ENCODE data around the gene HIVEP3.

The HIVEP3 gene

DNA sequence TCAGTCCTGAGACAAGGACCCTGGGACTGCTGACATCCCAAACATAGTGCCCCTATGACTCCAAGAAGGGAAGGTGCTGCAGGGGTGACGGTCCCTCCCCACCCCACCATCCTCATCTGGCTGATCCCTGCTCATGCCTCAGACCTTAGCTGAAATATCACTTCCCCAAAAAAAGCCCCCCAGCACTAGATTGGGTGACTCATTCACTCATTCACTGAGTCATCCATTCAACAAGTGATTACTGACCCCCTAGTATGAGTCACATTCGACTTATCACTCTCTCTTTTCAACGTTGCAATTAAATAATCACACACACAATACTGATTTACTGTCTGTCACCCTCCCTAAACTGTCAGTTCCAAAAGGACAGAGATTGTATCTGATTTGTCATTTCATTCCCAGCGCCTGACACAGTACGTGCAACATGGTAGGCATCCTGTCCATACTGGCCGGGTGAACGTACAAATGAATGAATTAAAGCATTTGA lies 48.6 kb downstream of the HIVEP3 start:
- H3K27ac ChIP-seq (ENCODE audit: low read length), result peak overlapping the region; percentile 86
- H3K4me1 ChIP-seq (ENCODE audit: insufficient read depth, low read length), result peaks cover 100% of the 10 kb centered on the region
- no peak overlapping the region for H3K4me3 ChIP-seq (ENCODE audit: low read depth in 1 of 2, low read length in 2 of 2)
- no peak for TF ChIP-seq EZH2 (IDR thresholded peaks at IDR 0.05; ENCODE audit: borderline replicate concordance, low read depth, low read length, severe bottlenecking)
- TF ChIP-seq, protein P1, sequence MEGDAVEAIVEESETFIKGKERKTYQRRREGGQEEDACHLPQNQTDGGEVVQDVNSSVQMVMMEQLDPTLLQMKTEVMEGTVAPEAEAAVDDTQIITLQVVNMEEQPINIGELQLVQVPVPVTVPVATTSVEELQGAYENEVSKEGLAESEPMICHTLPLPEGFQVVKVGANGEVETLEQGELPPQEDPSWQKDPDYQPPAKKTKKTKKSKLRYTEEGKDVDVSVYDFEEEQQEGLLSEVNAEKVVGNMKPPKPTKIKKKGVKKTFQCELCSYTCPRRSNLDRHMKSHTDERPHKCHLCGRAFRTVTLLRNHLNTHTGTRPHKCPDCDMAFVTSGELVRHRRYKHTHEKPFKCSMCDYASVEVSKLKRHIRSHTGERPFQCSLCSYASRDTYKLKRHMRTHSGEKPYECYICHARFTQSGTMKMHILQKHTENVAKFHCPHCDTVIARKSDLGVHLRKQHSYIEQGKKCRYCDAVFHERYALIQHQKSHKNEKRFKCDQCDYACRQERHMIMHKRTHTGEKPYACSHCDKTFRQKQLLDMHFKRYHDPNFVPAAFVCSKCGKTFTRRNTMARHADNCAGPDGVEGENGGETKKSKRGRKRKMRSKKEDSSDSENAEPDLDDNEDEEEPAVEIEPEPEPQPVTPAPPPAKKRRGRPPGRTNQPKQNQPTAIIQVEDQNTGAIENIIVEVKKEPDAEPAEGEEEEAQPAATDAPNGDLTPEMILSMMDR (IDR thresholded peaks at IDR 0.05; ENCODE audit: borderline replicate concordance, extremely low read depth, low read length, poor library complexity, severe bottlenecking), result no peak
- H3K9me3 ChIP-seq (ENCODE audit: insufficient read depth, low read length, severe bottlenecking), result no peaks in the 10 kb centered on the region
- peaks cover 97% of the 10 kb centered on the region for H3K79me2 ChIP-seq (ENCODE audit: insufficient read depth, low read length)
- peak overlapping the region; percentile 2; the same call in 1 of the 2 replicates for H3K9ac ChIP-seq (ENCODE audit: low read depth, low read length)
- DNase-seq (no peak), ATAC-seq (ENCODE audit: insufficient read depth, low read depth) (no peak)
- no peaks in the 10 kb centered on the region; the same call in 1 of the 2 replicates for H4K20me1 ChIP-seq (ENCODE audit: insufficient read depth, low read length)
- H3K4me2 ChIP-seq (ENCODE audit: insufficient read depth, low read length), result no peak overlapping the region
- H3K36me3 ChIP-seq (ENCODE audit: insufficient read depth, low read length), result peaks cover 47% of the 10 kb centered on the region
- no peaks in the 10 kb centered on the region for H3K27me3 ChIP-seq (ENCODE audit: insufficient read depth, low read length, poor library complexity)
- H2AFZ ChIP-seq (ENCODE audit: low read depth, low read length), result no peak overlapping the region

DNA sequence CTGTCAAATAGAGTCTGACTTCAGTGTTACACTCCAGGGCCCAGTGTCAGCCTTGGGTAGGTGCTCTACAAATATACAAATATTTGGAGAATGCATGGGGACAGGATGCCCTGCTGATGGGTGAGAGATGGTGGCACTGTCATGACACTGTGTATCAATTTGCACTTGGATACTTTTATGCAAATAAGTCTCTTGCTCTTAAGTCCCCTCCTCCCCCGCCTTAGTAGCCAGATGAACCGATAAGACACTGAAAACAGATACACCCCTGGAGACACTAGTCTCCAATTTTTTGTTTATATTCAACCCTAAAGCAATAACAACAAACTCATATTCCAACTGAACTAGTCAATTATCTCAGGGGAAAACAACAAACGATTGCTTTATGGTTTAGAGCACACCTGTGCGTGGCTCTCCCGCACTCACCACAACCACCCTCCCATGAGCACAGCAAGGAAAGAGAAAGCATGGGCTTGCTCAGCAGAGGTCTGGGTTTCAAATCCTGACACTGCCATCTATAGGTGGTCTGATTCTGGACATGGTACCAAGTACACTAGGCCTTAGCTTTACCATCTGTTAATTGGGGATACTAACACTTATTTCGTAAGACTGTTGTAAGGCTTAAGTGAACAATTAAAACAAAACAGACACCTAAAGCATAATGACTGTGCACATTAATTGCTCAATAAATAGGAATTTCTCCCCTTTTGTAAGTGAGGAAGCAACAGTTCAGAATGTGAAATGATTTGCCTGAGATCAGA lies 50.3 kb downstream of the HIVEP3 start:
- peaks cover 56% of the 10 kb centered on the region for H3K36me3 ChIP-seq (ENCODE audit: insufficient read depth, low read length)
- H3K4me1 ChIP-seq (ENCODE audit: insufficient read depth, low read length), result peaks cover 100% of the 10 kb centered on the region
- H2AFZ ChIP-seq (ENCODE audit: low read depth, low read length), result no peak overlapping the region
- no peaks in the 10 kb centered on the region for H3K9me3 ChIP-seq (ENCODE audit: insufficient read depth, low read length, severe bottlenecking)
- TF ChIP-seq, protein P1 (IDR thresholded peaks at IDR 0.05; ENCODE audit: borderline replicate concordance, extremely low read depth, low read length, poor library complexity, severe bottlenecking), result peak; percentile 80
- no peak for TF ChIP-seq EZH2 (IDR thresholded peaks at IDR 0.05; ENCODE audit: borderline replicate concordance, low read depth, low read length, severe bottlenecking)
- H3K27ac ChIP-seq (ENCODE audit: low read length), result peak overlapping the region; percentile 86
- H3K9ac ChIP-seq (ENCODE audit: low read depth, low read length), result peak overlapping the region; percentile 51
- H3K4me2 ChIP-seq (ENCODE audit: insufficient read depth, low read length), result peak overlapping the region; percentile 27
- peaks cover 100% of the 10 kb centered on the region for H3K79me2 ChIP-seq (ENCODE audit: insufficient read depth, low read length)
- H4K20me1 ChIP-seq (ENCODE audit: insufficient read depth, low read length), result peaks cover 4% of the 10 kb centered on the region; the same call in 1 of the 2 replicates
- DNase-seq (peak; percentile 83), ATAC-seq (ENCODE audit: insufficient read depth, low read depth) (peak; percentile 89)
- H3K4me3 ChIP-seq (ENCODE audit: low read depth in 1 of 2, low read length in 2 of 2), result peak overlapping the region in 1 of 2 experiments; percentile 6; a peak in 1 of 4 replicates
- H3K27me3 ChIP-seq (ENCODE audit: insufficient read depth, low read length, poor library complexity), result no peaks in the 10 kb centered on the region

DNA sequence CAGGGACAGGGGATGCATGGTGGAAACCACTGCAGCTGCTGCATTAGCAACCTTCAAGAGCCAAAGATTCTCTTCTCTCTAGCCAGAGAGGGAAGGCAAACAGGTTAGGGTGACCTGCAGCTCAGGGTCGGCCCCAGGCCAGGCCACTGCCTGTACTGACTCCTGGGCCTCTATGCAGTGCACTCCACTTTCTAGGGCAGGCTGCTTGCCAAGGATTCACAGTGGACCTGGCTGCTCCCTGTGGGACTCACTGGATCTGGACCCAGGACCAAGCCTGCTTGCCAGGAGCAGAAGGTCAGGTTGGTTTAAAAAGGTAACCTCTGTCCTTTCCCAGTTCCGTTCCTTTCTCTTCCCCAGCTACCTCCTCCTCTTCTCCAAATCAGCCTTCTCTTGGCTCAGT lies 52.4 kb downstream of the HIVEP3 start:
- H3K4me2 ChIP-seq (ENCODE audit: insufficient read depth, low read length), result no peak overlapping the region
- H3K4me1 ChIP-seq (ENCODE audit: insufficient read depth, low read length), result peaks cover 100% of the 10 kb centered on the region
- no peak overlapping the region for H3K4me3 ChIP-seq (ENCODE audit: low read depth in 1 of 2, low read length in 2 of 2)
- H3K27me3 ChIP-seq (ENCODE audit: insufficient read depth, low read length, poor library complexity), result no peaks in the 10 kb centered on the region
- peaks cover 55% of the 10 kb centered on the region for H3K36me3 ChIP-seq (ENCODE audit: insufficient read depth, low read length)
- peak overlapping the region; percentile 86 for H3K27ac ChIP-seq (ENCODE audit: low read length)
- H3K9ac ChIP-seq (ENCODE audit: low read depth, low read length), result peak overlapping the region; percentile 51
- peaks cover 100% of the 10 kb centered on the region for H3K79me2 ChIP-seq (ENCODE audit: insufficient read depth, low read length)
- TF ChIP-seq EZH2 (IDR thresholded peaks at IDR 0.05; ENCODE audit: borderline replicate concordance, low read depth, low read length, severe bottlenecking), result no peak
- TF ChIP-seq, protein P1 (IDR thresholded peaks at IDR 0.05; ENCODE audit: borderline replicate concordance, extremely low read depth, low read length, poor library complexity, severe bottlenecking), result no peak
- H2AFZ ChIP-seq (ENCODE audit: low read depth, low read length), result no peak overlapping the region
- H4K20me1 ChIP-seq (ENCODE audit: insufficient read depth, low read length), result peaks cover 7% of the 10 kb centered on the region; the same call in 1 of the 2 replicates
- ATAC-seq (ENCODE audit: insufficient read depth, low read depth) (no peak), DNase-seq (no peak)
- no peaks in the 10 kb centered on the region for H3K9me3 ChIP-seq (ENCODE audit: insufficient read depth, low read length, severe bottlenecking)

All from DND-41 (cell line).